ENCODE results near the gene ZNF385B. TPM values are rescaled to one million over a fixed set of nuclear protein-coding genes. Genes with fewer than 3 reads are reported as not detected.
"Not testable (repeated sequence)": the region's sequence is repeated elsewhere in the genome, so short reads cannot be mapped to it uniquely, and the experiment has no call there.

The ZNF385B gene
- total RNA-seq, 4 donors from 2014 or later, result 0.89 to 3.6 (median 1.8) TPM

GRCh38 chr2:179793238-179793637 is 68.2 kb downstream of the ZNF385B start:
- DNase-seq (ENCODE audit: low spot score in 2 of 2), result no peak
- WGBS, result 96% methylated on average over 2 of the region's 2 CpGs
- no peak overlapping the region for H3K27ac ChIP-seq
- H3K4me1 ChIP-seq, result no peaks in the 10 kb centered on the region
- no peaks in the 10 kb centered on the region for H3K9me3 ChIP-seq
- no peak for TF ChIP-seq POLR2A (IDR thresholded peaks at IDR 0.05)
- TF ChIP-seq POLR2AphosphoS5 (IDR thresholded peaks at IDR 0.05), result no peak
- no peak for TF ChIP-seq CTCF (IDR thresholded peaks at IDR 0.05)
- no peak for TF ChIP-seq EP300 (IDR thresholded peaks at IDR 0.05)
- no peaks in the 10 kb centered on the region for H3K36me3 ChIP-seq
- H3K4me3 ChIP-seq, result no peak overlapping the region
- no peaks in the 10 kb centered on the region for H3K27me3 ChIP-seq

- no peak for TF ChIP-seq POLR2A (IDR thresholded peaks at IDR 0.05)
- TF ChIP-seq EP300 (IDR thresholded peaks at IDR 0.05), result no peak
- no peak for TF ChIP-seq POLR2AphosphoS5 (IDR thresholded peaks at IDR 0.05)
- 44% methylated on average over 3 of the region's 3 CpGs for WGBS
Measured at GRCh38 chr2:179790235-179791217, 70.9 kb downstream of the ZNF385B start.

GRCh38 chr2:179788104-179788503 is 73.3 kb downstream of the ZNF385B start:
- no peaks in the 10 kb centered on the region for H3K9me3 ChIP-seq
- H3K36me3 ChIP-seq, result no peaks in the 10 kb centered on the region
- H3K27me3 ChIP-seq, result no peaks in the 10 kb centered on the region
- TF ChIP-seq CTCF (IDR thresholded peaks at IDR 0.05), result no peak
- no peak for TF ChIP-seq POLR2A (IDR thresholded peaks at IDR 0.05)
- no peak for TF ChIP-seq EP300 (IDR thresholded peaks at IDR 0.05)
- no peak for TF ChIP-seq POLR2AphosphoS5 (IDR thresholded peaks at IDR 0.05)
- no peaks in the 10 kb centered on the region for H3K4me1 ChIP-seq
- H3K27ac ChIP-seq, result no peak overlapping the region
- DNase-seq (ENCODE audit: low spot score in 2 of 2), result no peak
- no peak overlapping the region for H3K4me3 ChIP-seq
- WGBS, result 90% methylated on average over 3 of the region's 3 CpGs

More at GRCh38 chr2:179790235-179791217, 70.9 kb downstream of the ZNF385B start:
- H3K9me3 ChIP-seq, result no peaks in the 10 kb centered on the region
- H3K27me3 ChIP-seq, result no peaks in the 10 kb centered on the region
- H3K4me3 ChIP-seq, result no peak overlapping the region
- H3K4me1 ChIP-seq, result no peaks in the 10 kb centered on the region
- H3K36me3 ChIP-seq, result no peaks in the 10 kb centered on the region
- no peak for DNase-seq (ENCODE audit: low spot score in 2 of 2)
- H3K27ac ChIP-seq, result no peak overlapping the region

- H3K36me3 ChIP-seq, result no peaks in the 10 kb centered on the region
- H3K4me1 ChIP-seq, result no peaks in the 10 kb centered on the region
- no peak overlapping the region for H3K4me3 ChIP-seq
- TF ChIP-seq POLR2A (IDR thresholded peaks at IDR 0.05) (no peak), EP300 (IDR thresholded peaks at IDR 0.05) (no peak), POLR2AphosphoS5 (IDR thresholded peaks at IDR 0.05) (no peak), CTCF (IDR thresholded peaks at IDR 0.05) (no peak)
- WGBS, result 58% methylated on average over 2 of the region's 2 CpGs
- DNase-seq (ENCODE audit: low spot score in 2 of 2), result no peak
- H3K27me3 ChIP-seq, result no peaks in the 10 kb centered on the region
- H3K9me3 ChIP-seq, result no peaks in the 10 kb centered on the region
- no peak overlapping the region for H3K27ac ChIP-seq
Measured at GRCh38 chr2:179787601-179788000, 73.8 kb downstream of the ZNF385B start.

- WGBS, result 86% methylated on average over 1 of the region's 1 CpG
- Histone ChIP-seq H3K27ac (no peak overlapping the region), H3K9me3 (no peaks in the 10 kb centered on the region), H3K4me1 (no peaks in the 10 kb centered on the region), H3K36me3 (no peaks in the 10 kb centered on the region), H3K27me3 (no peaks in the 10 kb centered on the region), H3K4me3 (no peak overlapping the region)
- TF ChIP-seq CTCF (IDR thresholded peaks at IDR 0.05) (no peak), POLR2AphosphoS5 (IDR thresholded peaks at IDR 0.05) (no peak), EP300 (IDR thresholded peaks at IDR 0.05) (no peak), POLR2A (IDR thresholded peaks at IDR 0.05) (no peak)
- DNase-seq (ENCODE audit: low spot score in 2 of 2), result no peak
Measured at GRCh38 chr2:179785902-179786301, 75.5 kb downstream of the ZNF385B start.

- H3K27ac ChIP-seq; H3K36me3 ChIP-seq; H3K9me3 ChIP-seq; DNase-seq (ENCODE audit: low spot score in 2 of 2); H3K4me3 ChIP-seq; H3K4me1 ChIP-seq; H3K27me3 ChIP-seq: not testable (repeated sequence)
- WGBS, result 79% methylated on average over 2 of the region's 2 CpGs
Measured at GRCh38 chr2:179782346-179782745, 79.1 kb downstream of the ZNF385B start.
